WTC11 (cell line): Measurements from ENCODE around the gene DUSP9.

ENCODE experiments used
- CTCF ChIP-seq: fragments of 200-600 bp; IDR thresholded peaks from 2 replicates; pipeline ENCODE4 v1.8.0; 2022; ENCODE audit warnings: antibody characterized with exemption
- MXD4 ChIP-seq: fragments of 250-450 bp; sonication (Bioruptor Pico); IDR thresholded peaks from 2 replicates; pipeline ENCODE4 v1.8.0; 2021; ENCODE audit warnings: mild to moderate bottlenecking, moderate library complexity, borderline replicate concordance
- SMAD3 ChIP-seq: sonication (generic); formaldehyde crosslinking; IDR thresholded peaks from 2 replicates; pipeline ENCODE4 v1.8.0; 2022; ENCODE audit warnings: missing genetic modification reagents, mild to moderate bottlenecking, borderline replicate concordance
- ZNF425 ChIP-seq: fragments of 250-450 bp; sonication (Bioruptor Pico); conservative IDR thresholded peaks from 2 replicates; pipeline ENCODE4 v1.9.0; 2021; ENCODE audit warnings: mild to moderate bottlenecking
- TF ChIP-seq, protein P1 (sequence below): sonication (generic); formaldehyde crosslinking; IDR thresholded peaks from 2 replicates; pipeline ENCODE4 v1.8.1; 2022; ENCODE audit warnings: low read depth, missing genetic modification reagents, borderline replicate concordance

DNA sequence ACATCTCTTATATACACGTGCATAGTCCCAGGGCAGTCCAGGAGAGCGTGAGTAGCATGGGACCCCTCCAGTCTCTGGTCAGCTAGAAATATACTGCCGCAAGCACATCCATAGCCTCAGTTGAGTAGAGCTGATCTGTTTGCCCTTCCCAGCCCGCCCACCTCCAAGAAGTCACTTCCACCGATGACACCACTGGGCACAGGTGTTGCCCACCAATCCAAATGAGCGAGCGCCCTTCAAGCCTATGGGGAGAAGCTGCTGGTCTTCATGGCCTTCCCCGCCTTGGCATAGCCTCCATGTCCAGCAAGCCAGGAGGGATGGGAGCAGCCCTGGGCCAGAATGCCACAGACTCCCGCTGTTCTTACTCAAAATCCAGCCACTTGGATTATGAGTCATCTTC lies 10.2 kb downstream of the DUSP9 start:
- no peak for TF ChIP-seq CTCF
- TF ChIP-seq, protein P1, sequence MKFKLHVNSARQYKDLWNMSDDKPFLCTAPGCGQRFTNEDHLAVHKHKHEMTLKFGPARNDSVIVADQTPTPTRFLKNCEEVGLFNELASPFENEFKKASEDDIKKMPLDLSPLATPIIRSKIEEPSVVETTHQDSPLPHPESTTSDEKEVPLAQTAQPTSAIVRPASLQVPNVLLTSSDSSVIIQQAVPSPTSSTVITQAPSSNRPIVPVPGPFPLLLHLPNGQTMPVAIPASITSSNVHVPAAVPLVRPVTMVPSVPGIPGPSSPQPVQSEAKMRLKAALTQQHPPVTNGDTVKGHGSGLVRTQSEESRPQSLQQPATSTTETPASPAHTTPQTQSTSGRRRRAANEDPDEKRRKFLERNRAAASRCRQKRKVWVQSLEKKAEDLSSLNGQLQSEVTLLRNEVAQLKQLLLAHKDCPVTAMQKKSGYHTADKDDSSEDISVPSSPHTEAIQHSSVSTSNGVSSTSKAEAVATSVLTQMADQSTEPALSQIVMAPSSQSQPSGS, result no peak
- no peak for TF ChIP-seq MXD4
- no peak for TF ChIP-seq ZNF425
- no peak for TF ChIP-seq SMAD3 (CRISPR knock-in tag)
